ENCODE results near the gene KIF6. TPM values are rescaled to one million over a fixed set of nuclear protein-coding genes. Genes with fewer than 3 reads are reported as not detected.

Gene KIF6
- total RNA-seq, 1 donor from 2014 or later = 0.43 TPM

DNA sequence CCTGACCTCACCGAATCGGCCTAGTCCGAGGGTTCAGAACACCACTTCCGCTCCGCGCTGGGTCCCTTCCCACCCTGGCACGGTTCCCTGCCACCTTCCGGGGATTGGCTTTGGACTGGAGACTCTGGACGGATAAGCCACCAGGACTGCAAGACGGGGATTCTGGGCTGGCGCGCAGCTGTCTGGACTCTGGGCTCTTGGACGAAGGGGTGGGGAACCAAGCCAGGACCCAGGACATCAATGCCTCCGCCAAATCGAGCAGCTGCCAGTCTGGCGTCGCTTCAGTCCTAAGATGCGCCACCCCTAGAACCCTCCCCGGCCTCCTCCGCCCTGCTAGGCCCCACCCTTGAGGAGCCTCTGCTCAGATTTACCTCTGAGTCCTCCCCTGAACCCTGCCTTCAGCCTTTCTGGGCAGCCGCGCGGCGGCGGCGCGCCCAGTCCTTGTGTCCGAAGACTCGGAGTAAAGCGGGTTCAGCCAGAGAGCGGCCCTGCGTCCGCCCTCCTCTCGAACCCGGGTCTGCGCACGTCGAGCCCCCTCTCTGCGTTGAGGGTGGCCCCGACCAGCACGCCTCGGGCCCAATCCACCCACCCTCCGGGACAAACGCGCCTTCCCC lies 412.2 kb downstream of the KIF6 start:
- Histone ChIP-seq H3K27me3 (no peaks in the 10 kb centered on the region), H3K9me3 (no peaks in the 10 kb centered on the region), H3K36me3 (no peaks in the 10 kb centered on the region), H3K4me3 (peak overlapping the region; percentile 46 to 71), H3K27ac (peak overlapping the region; percentile 67 to 75), H3K4me1 (peaks cover 0 to 6% of the 10 kb centered on the region in 2 donors)
- TF ChIP-seq, protein P1, sequence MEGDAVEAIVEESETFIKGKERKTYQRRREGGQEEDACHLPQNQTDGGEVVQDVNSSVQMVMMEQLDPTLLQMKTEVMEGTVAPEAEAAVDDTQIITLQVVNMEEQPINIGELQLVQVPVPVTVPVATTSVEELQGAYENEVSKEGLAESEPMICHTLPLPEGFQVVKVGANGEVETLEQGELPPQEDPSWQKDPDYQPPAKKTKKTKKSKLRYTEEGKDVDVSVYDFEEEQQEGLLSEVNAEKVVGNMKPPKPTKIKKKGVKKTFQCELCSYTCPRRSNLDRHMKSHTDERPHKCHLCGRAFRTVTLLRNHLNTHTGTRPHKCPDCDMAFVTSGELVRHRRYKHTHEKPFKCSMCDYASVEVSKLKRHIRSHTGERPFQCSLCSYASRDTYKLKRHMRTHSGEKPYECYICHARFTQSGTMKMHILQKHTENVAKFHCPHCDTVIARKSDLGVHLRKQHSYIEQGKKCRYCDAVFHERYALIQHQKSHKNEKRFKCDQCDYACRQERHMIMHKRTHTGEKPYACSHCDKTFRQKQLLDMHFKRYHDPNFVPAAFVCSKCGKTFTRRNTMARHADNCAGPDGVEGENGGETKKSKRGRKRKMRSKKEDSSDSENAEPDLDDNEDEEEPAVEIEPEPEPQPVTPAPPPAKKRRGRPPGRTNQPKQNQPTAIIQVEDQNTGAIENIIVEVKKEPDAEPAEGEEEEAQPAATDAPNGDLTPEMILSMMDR (IDR thresholded peaks at IDR 0.05) = no peak
- peak in 1 of 2 donors; percentile 83 for DNase-seq (ENCODE audit: low spot score in 2 of 2)
- intact Hi-C loops (cut with DNase I) = no loop called here

DNA sequence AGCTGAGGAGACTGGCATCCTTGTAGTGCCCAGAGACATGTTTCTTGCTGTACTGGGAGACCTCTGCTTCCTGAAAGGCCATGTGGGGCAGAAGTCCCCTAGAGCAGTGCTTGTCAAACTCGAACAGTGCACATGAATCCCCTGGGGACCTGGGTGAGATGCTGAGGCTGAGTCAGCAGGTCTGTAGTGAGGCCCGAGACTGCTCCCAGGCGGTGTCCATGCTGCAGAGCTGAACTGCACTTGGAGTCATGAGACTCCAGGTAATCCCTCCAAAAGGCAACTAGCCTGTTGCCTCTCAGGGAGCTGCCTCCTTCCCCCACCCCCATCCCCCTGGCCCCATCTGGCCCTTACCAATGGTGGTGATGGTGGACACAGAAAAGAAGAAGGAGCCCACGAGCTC lies 414.7 kb downstream of the KIF6 start:
- H3K27me3 ChIP-seq = no peaks in the 10 kb centered on the region
- intact Hi-C loops (cut with DNase I) = no loop called here
- TF ChIP-seq, protein P1 (IDR thresholded peaks at IDR 0.05) = no peak
- peaks cover 0 to 6% of the 10 kb centered on the region in 2 donors for H3K4me1 ChIP-seq
- no peaks in the 10 kb centered on the region for H3K9me3 ChIP-seq
- no peak for DNase-seq (ENCODE audit: low spot score in 2 of 2)
- no peak overlapping the region for H3K27ac ChIP-seq
- H3K36me3 ChIP-seq = no peaks in the 10 kb centered on the region
- no peak overlapping the region for H3K4me3 ChIP-seq

DNA sequence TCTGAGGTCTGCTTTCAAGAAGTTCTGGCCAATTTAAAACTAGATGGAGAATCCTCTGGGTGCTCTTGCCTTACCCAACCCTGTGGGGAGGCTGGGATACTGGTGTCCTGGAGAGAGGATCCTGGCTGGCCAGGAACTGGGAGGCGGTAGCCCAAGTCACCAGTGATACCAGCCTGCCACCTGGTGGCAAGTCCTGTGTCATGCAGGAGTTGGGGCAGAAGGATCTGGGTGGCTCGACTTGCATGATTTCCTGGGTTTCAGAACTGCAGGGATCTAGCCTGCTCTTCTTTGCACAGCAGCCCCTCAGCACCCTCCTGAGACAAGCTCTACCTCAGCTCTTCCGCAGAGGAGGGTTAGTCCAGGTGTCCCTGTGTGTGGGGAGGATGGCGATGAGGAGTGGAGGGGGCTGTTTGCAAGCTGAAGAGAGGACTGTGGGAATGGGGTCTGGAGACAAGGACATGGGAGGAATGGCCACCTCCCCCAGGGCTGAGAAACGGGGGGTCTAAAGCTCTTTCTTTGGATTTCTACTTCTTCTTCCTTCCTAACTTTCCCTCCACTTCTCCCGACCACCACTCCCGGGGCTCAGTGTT lies 415.2 kb downstream of the KIF6 start:
- H3K27me3 ChIP-seq = no peaks in the 10 kb centered on the region
- H3K4me3 ChIP-seq = no peak overlapping the region
- H3K27ac ChIP-seq = no peak overlapping the region
- intact Hi-C loops (cut with DNase I) = loop anchor here (10.0 kb wide), 2 partner anchors 335 to 435 kb away; no protein-coding TSS in a partner anchor
- peak in 1 of 2 donors; percentile 79 for DNase-seq (ENCODE audit: low spot score in 2 of 2)
- no peaks in the 10 kb centered on the region for H3K9me3 ChIP-seq
- H3K4me1 ChIP-seq = peaks cover 0 to 6% of the 10 kb centered on the region in 2 donors
- H3K36me3 ChIP-seq = no peaks in the 10 kb centered on the region
- TF ChIP-seq, protein P1 (IDR thresholded peaks at IDR 0.05) = peak; percentile 70 to 88 (median 82)

DNA sequence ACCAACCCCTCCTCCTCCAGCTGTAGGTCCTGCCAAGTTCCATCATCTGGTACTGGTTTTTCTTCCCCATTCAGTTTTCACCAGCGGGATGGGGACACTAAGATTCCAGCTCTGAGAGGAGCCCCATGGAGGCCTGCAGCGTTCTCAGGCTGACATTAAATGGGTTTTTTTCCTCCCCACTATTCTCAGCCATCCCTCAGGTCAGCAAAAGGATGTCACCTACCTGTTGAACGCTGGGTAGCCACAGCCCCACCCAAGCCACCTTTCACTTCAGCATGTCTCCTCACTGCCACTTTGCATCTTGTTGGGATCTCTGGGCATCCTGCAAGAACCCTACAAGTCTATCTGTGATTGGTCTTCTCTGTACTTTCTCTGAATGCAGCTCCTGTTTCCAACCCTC lies 417.7 kb downstream of the KIF6 start:
- H3K9me3 ChIP-seq = no peaks in the 10 kb centered on the region
- intact Hi-C loops (cut with DNase I) = loop anchor here (10.0 kb wide), 2 partner anchors 333 to 433 kb away; no protein-coding TSS in a partner anchor
- no peak overlapping the region for H3K27ac ChIP-seq
- H3K36me3 ChIP-seq = no peaks in the 10 kb centered on the region
- TF ChIP-seq, protein P1 (IDR thresholded peaks at IDR 0.05) = no peak
- H3K4me3 ChIP-seq = no peak overlapping the region
- no peak for DNase-seq (ENCODE audit: low spot score in 2 of 2)
- H3K4me1 ChIP-seq = peaks cover 0 to 1% of the 10 kb centered on the region in 2 donors
- H3K27me3 ChIP-seq = no peaks in the 10 kb centered on the region

DNA sequence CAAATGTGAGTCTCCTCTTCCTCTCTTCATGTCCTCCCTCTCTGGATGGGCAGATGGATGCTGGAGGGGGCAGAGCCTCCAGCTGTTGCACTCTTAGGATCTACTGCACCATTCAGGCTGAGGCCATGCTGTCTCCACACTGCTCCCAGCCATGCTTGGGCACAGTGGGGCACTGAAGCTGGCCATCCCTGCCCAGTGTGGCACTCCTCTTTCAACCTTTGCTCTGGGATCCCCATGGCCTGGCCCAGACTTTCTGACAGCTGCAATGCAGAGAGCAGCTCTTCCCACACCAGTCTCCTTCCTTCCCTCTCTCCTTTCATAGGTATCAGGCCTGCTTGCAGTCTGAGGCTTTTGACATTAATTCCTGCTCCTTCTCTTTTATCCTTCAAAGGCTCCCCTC lies 420.3 kb downstream of the KIF6 start:
- no peaks in the 10 kb centered on the region for H3K4me1 ChIP-seq
- H3K27me3 ChIP-seq = no peaks in the 10 kb centered on the region
- TF ChIP-seq, protein P1 (IDR thresholded peaks at IDR 0.05) = no peak
- no peaks in the 10 kb centered on the region for H3K9me3 ChIP-seq
- H3K36me3 ChIP-seq = no peaks in the 10 kb centered on the region
- intact Hi-C loops (cut with DNase I) = loop anchor here (10.0 kb wide), 2 partner anchors 330 to 430 kb away; no protein-coding TSS in a partner anchor
- H3K4me3 ChIP-seq = no peak overlapping the region
- no peak overlapping the region for H3K27ac ChIP-seq
- no peak for DNase-seq (ENCODE audit: low spot score in 2 of 2)

Data from ascending aorta (tissue), 2 donors.